HG02623 (cell line): ENCODE results near the gene ARPC2.

Source experiments
- ATAC-seq: cut with Tn5 transposase; IDR thresholded peaks from one replicate; pipeline ENCODE4 v1.9.1; 2021; ENCODE audit warnings: moderate library complexity; ENCODE audit not compliant: unreplicated experiment

The ARPC2 gene

GRCh38 chr2:218252509-218253231 lies 35.7 kb downstream of the ARPC2 start:
- ATAC-seq: no peak

GRCh38 chr2:218253232-218253625 lies 36.2 kb downstream of the ARPC2 start:
- ATAC-seq: no peak

- no peak for ATAC-seq
Observed at GRCh38 chr2:218255446-218255845, 38.5 kb downstream of the ARPC2 start.

GRCh38 chr2:218256612-218257350 lies 39.8 kb downstream of the ARPC2 start:
- ATAC-seq: no peak

GRCh38 chr2:218257390-218257981 lies 40.5 kb downstream of the ARPC2 start:
- peak; percentile 62 for ATAC-seq

- no peak for ATAC-seq
Observed at GRCh38 chr2:218259099-218259961, 42.3 kb downstream of the ARPC2 start.

GRCh38 chr2:218260166-218260565 lies 43.2 kb downstream of the ARPC2 start:
- ATAC-seq: no peak

GRCh38 chr2:218260742-218261422 lies 43.9 kb downstream of the ARPC2 start, which contains the start of gene GPBAR1:
TSS of gene GPBAR1 (plus strand) at chr2:218261015. CDS start at chr2:218262725, 1,710 bp downstream.
- no peak for ATAC-seq

GRCh38 chr2:218261423-218262236 lies 44.6 kb downstream of the ARPC2 start:
- no peak for ATAC-seq

GRCh38 chr2:218262237-218262600 lies 45.2 kb downstream of the ARPC2 start:
- no peak for ATAC-seq

GRCh38 chr2:218262631-218263586 lies 45.9 kb downstream of the ARPC2 start:
- ATAC-seq: no peak

GRCh38 chr2:218263817-218264641 lies 47.0 kb downstream of the ARPC2 start:
- no peak for ATAC-seq

GRCh38 chr2:218264773-218265561 lies 48.0 kb downstream of the ARPC2 start:
- ATAC-seq: no peak

- ATAC-seq: no peak
Observed at GRCh38 chr2:218265626-218266025, 48.6 kb downstream of the ARPC2 start.

- no peak for ATAC-seq
Observed at GRCh38 chr2:218266316-218266979, 49.5 kb downstream of the ARPC2 start.

- no peak for ATAC-seq
Observed at GRCh38 chr2:218267259-218267658, 50.3 kb downstream of the ARPC2 start.
